Stimulated activated CD4-positive, alpha-beta T cell treated with anti-CD3 and anti-CD28 coated beads, Interleukin-4, amount 100 ng/mL, for 48 hours (primary cell): ENCODE measurements around the gene S100A5.
"Not testable (repeated sequence)": the region's sequence is repeated elsewhere in the genome, so short reads cannot be mapped to it uniquely, and the experiment has no call there.

Experiments used
- DNase-seq, 2 donors: peaks; one replicate each; pipeline ENCODE4 v3.0.0-alpha.2; 2020; ENCODE audit warnings: low read depth in 2 of 2

Gene S100A5

GRCh38 chr1:153540394-153541361 is at the start of gene S100A5:
Gene S100A5 (minus strand): TSS chr1:153540934. CDS start chr1:153540191, 743 bp downstream.
- no peak for DNase-seq

- no peak for DNase-seq
These were observed 47.7 kb upstream of the S100A5 start for GRCh38 chr1:153588482-153588881.

GRCh38 chr1:153588033-153588432 is 47.3 kb upstream of the S100A5 start:
- DNase-seq: not testable (repeated sequence)

- no peak for DNase-seq
These were observed 46.6 kb upstream of the S100A5 start for GRCh38 chr1:153587314-153587713.

- DNase-seq: no peak
These were observed 45.6 kb upstream of the S100A5 start for GRCh38 chr1:153586347-153586746.

- DNase-seq: no peak
These were observed 44.3 kb upstream of the S100A5 start for GRCh38 chr1:153585006-153585405.

- no peak for DNase-seq
These were observed 43.2 kb upstream of the S100A5 start for GRCh38 chr1:153583976-153584375.

GRCh38 chr1:153583514-153583913 is 42.8 kb upstream of the S100A5 start:
- not testable (repeated sequence) for DNase-seq

GRCh38 chr1:153582836-153583235 is 42.1 kb upstream of the S100A5 start:
- DNase-seq: not testable (repeated sequence)

- no peak for DNase-seq
These were observed 38.2 kb upstream of the S100A5 start for GRCh38 chr1:153578936-153579335.

GRCh38 chr1:153578490-153578889 is 37.8 kb upstream of the S100A5 start:
- no peak for DNase-seq

- DNase-seq: no peak
These were observed 36.9 kb upstream of the S100A5 start for GRCh38 chr1:153577624-153578051.

GRCh38 chr1:153577138-153577537 is 36.4 kb upstream of the S100A5 start:
- no peak for DNase-seq

- DNase-seq: not testable (repeated sequence)
These were observed 34.8 kb upstream of the S100A5 start for GRCh38 chr1:153575497-153575896.

GRCh38 chr1:153575081-153575491 is 34.4 kb upstream of the S100A5 start:
- not testable (repeated sequence) for DNase-seq

GRCh38 chr1:153573351-153573750 is 32.6 kb upstream of the S100A5 start:
- no peak for DNase-seq

- DNase-seq: peak; percentile 52 to 68
These were observed 31.9 kb upstream of the S100A5 start for GRCh38 chr1:153572569-153573015.

GRCh38 chr1:153571706-153572105 is 31.0 kb upstream of the S100A5 start:
- no peak for DNase-seq

GRCh38 chr1:153570874-153571273 is 30.1 kb upstream of the S100A5 start:
- DNase-seq: no peak

- DNase-seq: no peak
These were observed 28.7 kb upstream of the S100A5 start for GRCh38 chr1:153569465-153569864.

- peak; percentile 82 for DNase-seq
These were observed 27.8 kb upstream of the S100A5 start for GRCh38 chr1:153568367-153569099.

- DNase-seq: peak; percentile 51 to 60
These were observed 27.1 kb upstream of the S100A5 start for GRCh38 chr1:153567621-153568366.
